Stimulated activated CD4-positive, alpha-beta T cell treated with anti-CD3 and anti-CD28 coated beads, Interleukin-15, amount 100 ng/mL, for 24 hours (primary cell): ENCODE measurements around the gene DMC1.
"Not testable (repeated sequence)": the region's sequence is repeated elsewhere in the genome, so short reads cannot be mapped to it uniquely, and the experiment has no call there.

ENCODE experiments used
- DNase-seq: peaks from one replicate; pipeline ENCODE4 v3.0.0-alpha.2; 2020

Gene DMC1

DNA sequence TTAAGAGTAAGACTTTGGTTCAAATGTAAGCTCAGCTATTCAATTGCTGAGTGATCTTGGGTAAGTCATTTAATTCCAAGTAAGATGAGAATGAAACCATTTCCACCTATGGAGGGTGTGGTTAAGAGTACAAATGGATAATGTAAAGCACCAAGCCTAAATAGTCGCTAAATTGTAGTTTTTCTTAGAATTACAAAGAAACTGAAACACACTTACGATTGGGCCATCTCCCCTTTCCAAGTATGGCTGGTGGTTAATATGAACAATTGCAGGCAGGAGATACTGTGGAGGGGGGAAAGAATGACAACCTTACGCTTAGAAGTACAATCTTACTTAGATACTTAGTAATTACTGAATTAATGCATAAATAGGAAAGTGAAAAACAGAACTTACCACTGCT is 72.1 kb downstream of the DMC1 start:
- no peak for DNase-seq

DNA sequence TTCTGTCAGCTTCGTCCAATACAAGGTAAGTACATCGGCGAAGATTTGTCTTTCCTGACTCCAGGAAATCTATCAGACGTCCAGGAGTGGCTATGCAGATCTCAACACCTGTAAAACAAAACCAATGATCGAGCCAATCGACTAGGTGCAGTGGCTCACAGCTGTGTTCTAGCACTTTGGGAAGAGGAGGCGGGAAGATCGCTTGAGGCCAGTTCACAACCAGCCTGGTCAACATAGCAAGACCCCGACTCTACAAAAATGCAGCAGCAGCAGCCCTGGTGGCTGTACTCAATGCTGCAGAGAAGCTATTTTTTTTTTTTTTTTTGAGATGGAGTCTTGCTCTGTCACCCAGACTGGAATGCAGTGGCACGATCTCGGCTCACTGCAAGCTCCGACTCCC is 75.0 kb downstream of the DMC1 start:
- DNase-seq: no peak

DNA sequence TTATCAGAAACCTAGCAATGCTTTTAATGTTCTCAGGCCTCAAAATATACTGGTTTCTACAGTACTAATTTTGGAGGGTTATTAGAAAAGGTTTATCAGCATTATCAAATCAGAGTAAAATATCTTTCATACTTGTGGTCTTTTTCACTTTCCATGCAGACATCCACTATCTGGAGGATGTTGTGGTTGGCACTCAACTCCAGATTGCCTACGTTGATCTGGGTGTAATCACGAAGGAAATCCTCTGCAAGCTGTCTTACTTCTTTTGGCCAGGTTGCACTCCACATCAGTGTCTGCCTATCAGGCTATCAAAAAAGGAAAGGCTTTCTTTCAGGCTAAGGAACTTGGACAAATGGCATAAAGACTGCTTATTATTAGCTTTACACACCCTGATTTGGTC is 75.5 kb downstream of the DMC1 start:
- DNase-seq: no peak

DNA sequence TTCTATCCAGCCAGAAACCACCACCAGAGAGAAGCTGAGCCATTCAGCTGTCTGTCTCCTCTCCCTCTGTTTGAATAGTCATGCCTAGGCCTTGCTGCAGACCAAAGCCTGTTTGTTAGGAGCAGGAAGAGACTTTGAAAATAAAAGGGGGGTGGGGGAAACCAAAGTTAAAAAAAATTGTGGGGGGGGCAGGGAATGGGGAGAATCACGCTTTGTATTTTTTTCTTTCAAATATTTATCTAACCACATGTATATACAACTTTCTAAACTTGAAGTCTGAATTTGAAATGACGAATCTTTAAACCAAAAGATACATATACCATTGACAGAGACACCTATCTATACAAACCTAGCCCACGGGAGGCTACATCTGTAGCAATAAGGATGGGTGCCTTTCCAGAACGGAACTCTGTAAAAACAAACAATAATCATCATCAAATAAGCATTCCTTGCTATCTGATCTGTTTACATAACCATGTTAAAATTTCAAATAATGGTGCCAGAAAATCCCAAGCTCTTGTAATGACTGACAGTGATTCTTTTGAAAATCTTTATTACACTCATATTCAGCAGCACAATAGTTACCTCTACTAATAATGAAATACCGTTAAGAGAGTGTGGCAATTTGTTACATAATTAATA is 78.2 kb downstream of the DMC1 start:
- no peak for DNase-seq

DNA sequence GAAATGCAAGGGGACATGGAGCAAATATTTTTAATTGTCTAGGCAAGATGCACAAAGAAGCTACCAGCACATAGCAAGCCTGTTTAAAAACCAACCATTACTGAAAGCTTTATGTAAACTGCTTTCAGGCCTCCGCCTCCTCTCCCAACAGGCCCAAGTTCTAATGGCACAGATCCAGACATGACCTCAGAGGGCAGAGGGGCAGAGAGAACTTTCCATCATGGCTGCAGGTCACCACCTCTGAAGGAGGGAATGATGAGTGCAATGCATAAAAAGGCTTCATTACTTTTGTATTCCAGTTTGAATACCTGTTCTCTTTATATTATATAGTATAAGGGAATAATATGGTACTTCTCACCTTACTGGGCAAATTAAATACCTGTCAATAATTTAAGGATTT is 79.1 kb downstream of the DMC1 start:
- no peak for DNase-seq

DNA sequence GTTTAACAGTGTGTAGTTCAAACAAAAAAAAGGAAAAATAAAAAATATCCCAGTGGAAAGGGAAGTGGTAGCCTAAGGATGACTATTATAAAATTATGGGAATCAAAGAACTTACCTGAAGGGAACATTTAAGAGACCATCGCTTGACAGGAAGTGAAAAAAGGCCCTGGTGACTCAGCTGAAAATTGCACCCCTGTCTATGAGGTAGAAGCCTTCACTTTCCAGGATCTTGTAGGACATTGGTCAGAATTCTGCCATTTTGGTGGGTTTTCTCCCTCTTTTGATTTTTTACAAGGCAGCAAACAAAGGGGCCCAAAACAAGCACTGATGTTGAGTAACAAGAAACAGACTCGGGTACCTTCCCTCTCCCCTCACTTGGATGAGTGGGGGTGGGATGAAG is 79.5 kb downstream of the DMC1 start:
- DNase-seq: no peak

DNA sequence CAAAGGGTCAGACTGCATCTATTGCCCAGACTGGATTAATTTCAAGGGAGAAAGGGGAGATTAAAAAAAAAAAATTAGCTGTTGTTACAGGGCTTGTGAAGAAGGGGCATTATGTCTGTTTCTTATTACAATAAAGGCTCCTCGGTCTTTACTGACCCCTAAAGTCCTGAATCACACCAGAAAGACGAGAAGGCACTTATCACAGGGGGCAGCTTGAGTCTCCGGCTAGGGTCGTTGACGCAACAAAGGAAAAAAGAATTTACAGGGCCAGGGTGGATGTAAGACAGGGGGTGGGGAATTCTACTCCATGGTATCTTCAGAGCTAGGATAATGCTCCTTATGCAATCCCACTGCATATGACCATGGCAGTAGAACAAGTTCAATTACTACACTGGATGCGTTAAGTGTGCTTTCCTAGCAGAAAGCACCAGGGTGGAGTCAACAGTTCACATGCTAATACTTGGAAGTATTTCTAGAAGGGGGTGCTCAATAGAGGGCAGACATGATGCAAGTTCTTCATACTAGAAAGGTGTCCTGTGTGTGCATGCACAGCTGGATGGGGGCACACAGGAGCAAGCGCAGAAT is 80.3 kb downstream of the DMC1 start:
- DNase-seq: no peak

DNA sequence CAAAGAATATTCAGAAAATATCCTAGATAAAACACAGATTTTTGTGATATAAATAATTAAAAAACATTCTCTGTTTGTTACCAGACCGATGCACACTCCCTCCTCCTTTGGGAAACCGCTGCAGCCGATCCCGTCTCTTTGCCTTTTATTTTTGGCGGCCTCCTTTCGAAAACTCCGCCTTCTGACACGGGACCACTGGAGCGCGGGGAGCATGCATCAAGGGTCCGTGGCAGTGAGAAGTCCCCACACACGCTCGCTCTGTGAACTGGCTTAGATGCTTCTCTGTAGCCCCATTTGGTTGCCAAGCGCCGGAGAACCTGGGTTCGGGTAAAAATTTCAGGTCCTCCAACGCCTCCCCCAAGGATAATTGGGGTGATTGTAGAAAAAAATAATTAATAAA is 80.8 kb downstream of the DMC1 start:
- no peak for DNase-seq

DNA sequence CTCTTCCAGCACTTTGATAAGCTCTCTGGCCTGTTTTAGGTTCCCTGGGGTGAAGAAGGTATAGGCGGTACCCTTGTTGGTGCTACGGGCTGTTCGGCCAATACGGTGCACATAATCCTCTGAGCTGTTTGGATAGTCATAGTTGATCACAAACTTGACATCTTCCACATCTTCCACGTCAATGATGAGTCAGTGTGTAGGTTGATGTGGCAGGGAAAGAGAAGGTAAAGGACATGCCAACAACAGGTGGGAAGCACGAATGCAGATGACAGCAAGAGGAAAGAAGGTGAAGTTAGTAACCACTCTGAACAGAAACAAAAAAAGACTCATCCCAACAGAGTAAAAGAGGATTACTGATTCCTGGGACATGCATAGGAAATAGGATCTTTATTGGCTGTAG is 82.0 kb downstream of the DMC1 start:
- peak; percentile 16 for DNase-seq

DNA sequence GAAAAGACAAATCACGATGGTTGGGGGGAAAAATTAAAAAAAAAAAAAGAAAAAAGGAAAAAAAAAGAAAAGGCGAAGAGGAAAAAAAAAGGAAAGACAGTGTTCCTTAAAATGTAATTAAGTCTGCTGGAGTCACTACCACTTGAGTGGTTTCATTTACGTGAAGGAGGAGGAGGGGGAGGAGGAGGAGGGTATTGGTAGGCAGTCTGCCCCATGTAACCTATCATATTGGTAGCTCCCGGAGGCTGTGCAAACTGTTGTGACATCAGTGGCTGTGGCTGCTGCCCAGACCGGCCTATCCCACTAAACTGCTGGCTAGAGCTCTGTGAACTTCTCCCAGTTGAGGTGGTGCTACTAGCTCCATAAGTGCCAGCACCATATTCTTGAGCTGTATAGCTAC is 84.2 kb downstream of the DMC1 start:
- no peak for DNase-seq

DNA sequence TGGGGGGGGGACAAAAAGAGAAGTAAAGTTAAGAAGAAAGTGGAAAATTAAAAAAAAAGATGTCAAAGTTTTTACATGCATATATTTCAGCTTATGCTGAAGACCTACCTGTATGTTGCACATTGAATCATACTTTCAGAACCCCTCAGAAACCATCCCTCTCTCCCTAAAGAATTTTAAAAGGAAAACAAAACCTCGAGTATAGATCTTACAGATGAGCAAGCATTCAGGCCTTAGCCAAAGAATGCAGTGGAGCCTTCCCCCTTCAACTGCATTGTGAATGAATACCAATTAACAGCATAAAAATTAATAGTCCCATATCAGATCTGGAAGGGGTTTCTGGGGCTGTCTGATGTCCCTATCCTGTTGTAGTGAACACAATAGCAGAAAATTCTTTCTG is 85.7 kb downstream of the DMC1 start:
- DNase-seq: no peak

DNA sequence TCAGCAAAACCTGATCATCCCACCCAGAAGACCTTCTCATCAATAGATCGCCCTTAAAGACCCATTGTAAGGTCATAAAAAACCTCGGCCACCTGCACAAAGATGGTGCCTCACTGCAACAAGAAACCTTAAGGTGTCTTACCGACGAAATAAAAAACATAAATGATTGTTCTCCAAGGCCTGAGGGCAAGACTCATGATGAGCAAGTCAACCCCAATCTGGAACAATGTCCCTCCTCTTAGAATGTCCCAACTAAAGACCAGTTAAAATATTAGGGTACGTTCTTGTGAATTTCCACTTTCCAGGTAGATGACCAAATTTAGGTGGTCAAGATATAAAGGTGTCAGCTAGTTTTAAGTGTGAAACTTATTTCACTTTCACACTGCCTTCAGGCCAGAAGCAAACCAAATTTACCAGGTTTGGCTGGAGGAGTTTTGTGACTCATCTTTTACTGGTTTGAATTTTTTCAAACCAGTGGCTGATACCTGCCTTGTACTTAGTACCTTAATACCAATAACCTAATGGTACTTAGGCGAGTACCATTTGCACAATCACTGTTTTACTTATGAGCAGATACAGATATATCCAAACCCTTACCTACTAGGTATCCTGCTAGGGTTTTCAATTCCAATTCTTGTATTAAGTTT is 87.2 kb downstream of the DMC1 start:
- no peak for DNase-seq

DNA sequence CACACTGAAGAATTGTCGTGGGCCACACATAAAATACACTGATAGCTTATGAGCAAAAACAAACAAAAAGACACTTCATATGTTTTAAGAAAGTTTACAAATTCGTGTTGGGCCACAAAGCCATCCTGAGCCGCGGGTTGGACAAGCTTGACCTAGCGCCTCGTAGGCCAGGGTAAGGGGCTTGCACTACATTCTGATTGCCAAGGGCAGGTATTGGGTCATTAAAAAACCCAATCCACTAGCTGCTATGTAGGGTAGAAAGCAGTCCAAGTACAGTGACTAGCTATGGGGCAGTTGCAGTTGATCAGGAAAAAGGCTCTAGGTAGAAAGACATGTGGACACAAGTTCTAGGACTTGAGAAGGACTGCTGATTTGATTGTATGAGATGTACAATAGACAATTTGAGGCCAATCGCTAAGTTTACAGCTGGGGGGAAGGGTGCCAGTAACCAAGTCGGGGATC is 88.1 kb downstream of the DMC1 start:
- no peak for DNase-seq

DNA sequence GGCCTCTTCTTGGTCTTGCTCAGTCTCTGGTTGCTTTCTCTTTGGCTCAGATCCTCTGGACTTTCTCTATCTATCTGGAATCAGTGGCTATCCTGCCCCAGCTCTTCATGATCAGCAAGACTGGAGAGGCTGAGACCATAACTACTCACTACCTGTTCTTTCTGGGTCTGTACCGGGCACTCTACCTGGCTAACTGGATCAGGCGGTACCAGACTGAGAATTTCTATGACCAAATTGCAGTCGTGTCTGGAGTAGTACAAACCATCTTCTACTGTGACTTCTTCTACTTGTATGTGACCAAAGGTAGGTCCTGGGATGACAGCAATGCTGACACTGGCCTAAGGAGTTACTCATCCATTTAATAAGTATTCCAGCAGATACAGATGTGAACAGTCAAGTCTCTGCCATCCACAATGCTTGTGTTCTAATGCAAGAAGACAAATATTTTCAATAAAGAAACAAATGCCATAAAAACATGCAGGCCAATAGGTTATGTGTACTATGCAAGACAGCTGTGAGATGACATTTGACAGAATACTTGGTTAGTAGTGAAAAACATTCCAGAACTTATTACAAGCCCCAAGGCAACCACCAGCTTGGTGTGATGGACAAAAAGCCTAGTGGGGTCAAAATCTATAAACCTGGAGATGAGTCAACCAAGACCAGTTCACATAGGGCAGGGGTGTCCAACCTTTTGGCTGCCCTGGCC is 88.7 kb downstream of the DMC1 start:
- no peak for DNase-seq

DNA sequence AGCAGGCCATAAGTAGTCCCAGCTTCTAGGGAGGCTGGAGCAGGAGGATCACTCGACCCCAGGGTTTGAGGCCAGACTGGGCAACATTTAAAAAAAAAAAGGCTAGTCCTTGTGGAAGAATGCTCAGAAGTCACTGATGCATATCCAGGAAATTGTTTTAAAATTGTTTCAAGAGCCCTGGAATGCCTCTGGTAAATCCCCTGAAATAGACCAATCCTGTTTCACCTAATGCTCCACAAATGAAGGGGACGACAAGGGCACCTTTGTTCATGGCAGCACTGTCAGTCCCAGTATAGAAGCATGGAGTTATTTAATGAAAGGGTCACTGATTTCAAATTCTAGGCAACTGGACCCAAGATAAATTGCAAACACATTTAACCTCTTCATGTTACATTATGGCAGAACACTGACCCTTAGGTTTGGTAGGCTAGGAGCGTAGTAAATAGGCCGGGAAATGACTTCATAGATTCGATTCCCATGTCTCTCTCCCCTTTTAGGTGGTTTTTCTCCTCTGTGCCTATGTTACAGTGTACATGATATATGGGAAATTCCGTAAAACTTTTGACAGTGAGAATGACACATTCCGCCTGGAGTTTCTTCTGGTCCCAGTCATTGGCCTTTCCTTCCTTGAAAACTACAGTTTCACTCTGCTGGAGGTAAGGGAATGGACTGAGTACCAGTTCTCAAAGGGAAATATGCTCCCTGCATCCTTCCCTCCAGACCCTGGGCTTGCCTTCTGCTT is 90.7 kb downstream of the DMC1 start:
- DNase-seq: no peak

DNA sequence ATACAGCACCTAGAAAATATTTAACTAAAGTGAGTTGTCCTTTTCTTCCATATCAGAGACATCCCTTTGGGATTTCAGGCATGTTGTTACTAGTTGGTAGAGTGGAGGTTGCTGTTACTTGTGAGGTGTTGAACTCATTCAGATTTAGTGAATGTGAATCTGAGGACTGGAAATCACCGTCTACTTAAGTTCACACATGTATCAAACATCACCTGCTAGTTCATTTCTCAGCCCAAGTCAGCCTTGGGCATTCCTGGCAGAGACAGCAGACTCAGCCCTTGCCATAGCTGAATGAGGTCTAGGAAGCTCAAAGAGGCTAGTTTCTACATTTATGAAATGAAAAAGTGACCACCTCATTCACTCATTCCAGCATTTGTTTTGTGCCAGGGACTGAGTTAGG is 92.4 kb downstream of the DMC1 start:
- no peak for DNase-seq

DNA sequence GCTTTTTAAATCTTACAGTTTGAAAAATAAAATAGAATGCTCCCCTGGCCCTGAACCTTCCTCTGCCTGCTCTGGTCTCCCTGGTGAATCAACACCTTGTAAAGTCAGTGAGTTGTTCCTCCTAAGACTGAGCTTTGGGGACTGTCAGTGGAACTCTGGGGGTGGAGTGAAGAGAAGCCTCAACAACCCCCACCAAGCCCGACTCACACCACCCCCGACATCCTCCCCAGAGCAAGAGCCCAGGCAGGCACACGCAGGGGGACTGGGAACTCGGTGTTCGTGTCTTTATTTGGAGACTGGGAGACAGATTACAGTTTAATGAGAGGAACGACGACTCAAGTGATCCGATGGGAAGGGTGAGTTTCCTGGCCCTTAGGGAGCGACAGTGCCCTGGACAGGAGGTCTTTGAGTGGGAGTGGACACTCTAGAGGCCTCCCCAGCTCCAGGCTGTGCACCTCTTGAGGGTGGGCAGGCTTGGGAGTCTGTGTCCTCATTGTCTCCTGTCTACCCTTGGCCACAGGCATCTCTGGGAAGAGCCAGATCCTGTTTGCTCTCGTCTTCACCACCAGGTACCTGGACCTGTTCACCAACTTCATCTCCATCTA is 95.9 kb downstream of the DMC1 start:
- no peak for DNase-seq

DNA sequence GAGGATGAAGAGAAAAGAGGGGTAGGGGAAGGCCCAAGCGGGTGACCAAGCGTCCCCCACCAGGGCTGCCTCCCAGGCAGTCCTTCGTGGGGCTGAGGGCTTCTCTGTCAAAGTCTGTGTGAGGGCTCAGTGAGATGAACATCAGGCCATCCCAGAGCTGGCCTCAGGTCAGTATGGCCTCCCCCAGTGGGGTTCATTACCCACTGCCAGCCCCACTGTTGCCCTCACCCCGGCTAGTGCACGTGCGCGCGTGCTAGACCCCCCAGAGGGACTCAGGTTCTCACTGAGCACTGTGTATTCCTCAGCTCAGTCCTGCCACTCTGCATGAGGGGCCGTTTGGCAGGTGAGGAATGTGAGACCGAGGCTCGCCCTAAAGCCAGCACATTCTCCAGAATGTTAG is 98.7 kb downstream of the DMC1 start:
- no peak for DNase-seq

DNA sequence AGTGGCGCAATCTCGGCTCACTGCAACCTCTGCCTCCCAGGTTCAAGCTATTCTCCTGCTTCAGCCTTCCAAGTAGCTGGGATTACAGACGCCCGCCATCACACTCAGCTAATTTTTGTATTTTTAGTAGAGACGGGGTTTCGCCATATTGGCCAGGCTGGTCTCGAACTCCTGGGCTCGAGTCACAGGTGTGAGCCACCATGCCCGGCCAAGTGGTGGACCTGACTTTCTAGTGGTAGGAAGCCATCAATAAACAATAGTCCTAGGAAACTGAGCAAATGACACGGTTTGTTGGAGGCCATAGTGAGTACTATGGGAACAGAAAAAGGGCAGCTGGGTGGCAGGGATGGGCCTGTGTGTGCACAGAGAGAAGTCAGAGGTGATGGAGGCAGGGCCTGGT is 99.8 kb downstream of the DMC1 start:
- not testable (repeated sequence) for DNase-seq

DNA sequence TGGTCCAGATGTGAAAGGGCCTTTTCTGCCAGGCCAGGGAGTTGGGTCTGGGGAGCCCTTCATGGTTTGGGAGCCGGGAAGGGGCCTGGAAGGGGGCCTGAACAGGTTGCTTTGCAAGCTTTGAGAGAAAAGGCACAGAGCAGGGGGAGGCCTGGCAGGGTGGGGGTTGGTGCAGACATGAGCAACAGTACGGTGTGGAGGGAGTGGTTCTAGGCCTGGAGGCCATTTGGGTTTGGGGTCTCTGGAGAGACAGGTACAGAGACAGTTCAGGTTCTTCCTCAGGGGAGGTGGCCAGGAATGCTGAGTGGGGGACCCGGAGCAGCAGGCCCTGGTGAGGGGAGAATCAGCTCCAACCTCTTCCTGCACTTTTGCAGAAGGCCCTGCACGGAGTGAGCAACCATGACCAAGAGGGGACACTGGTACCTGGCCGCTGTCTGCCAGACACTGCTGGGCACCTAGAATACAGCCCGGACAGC is 100.6 kb downstream of the DMC1 start:
- no peak for DNase-seq
